ENCODE data around the gene UBASH3A. TPM values are rescaled to one million over a fixed set of nuclear protein-coding genes. Genes with fewer than 3 reads are reported as not detected.

Gene UBASH3A
- total RNA-seq, 3 donors from 2014 or later: 0.60 to 2.5 (median 1.8) TPM

DNA sequence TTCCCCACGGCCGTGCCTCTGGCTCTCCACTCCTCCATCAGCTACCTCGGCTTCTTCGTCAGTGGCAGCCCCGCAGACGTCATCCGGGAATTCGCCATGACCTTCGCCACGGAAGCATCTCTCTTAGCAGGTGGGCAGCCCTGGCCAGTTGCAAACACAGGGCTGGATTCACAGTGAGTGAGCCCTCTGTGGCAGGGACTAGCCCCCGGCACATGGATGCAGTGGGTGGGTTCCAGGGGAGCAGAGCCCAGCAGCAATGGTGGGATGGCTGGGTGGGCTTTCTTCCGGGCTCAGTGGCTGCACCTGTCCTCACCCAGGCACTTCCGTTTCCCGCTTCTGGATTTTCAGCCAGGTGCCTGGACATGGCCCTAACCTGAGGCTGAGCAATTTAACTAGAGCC lies 9.4 kb downstream of the UBASH3A start:
- no peak for DNase-seq

DNA sequence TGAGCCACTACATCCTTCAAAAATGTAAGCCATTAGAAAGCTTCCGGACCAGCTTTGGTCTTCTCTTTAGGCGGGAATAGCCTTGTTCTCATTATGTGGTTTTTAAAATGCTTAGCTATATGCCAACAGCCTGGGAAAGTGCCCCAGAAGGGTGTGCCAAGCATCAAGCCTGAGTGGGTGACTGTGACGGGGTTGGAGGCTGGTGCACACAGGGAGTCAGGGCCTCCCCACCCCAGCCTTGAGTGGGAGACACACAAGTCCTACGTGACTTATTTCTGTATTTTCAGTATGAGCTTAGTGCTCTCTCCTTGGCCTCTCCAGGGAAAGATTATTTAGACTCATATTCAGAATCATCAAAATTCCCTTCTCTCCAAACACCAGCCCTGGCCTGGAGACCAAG lies 9.8 kb downstream of the UBASH3A start:
- ATAC-seq (no peak), DNase-seq (no peak)
- H3K36me3 ChIP-seq (ENCODE audit: low read depth): no peaks in the 10 kb centered on the region
- intact Hi-C loops (cut with DNase I, micrococcal nuclease): no loop called here
- H3K9me3 ChIP-seq: no peaks in the 10 kb centered on the region
- H3K4me3 ChIP-seq: no peak overlapping the region
- H3K4me1 ChIP-seq (ENCODE audit: low read depth): no peaks in the 10 kb centered on the region
- TF ChIP-seq, protein P1, sequence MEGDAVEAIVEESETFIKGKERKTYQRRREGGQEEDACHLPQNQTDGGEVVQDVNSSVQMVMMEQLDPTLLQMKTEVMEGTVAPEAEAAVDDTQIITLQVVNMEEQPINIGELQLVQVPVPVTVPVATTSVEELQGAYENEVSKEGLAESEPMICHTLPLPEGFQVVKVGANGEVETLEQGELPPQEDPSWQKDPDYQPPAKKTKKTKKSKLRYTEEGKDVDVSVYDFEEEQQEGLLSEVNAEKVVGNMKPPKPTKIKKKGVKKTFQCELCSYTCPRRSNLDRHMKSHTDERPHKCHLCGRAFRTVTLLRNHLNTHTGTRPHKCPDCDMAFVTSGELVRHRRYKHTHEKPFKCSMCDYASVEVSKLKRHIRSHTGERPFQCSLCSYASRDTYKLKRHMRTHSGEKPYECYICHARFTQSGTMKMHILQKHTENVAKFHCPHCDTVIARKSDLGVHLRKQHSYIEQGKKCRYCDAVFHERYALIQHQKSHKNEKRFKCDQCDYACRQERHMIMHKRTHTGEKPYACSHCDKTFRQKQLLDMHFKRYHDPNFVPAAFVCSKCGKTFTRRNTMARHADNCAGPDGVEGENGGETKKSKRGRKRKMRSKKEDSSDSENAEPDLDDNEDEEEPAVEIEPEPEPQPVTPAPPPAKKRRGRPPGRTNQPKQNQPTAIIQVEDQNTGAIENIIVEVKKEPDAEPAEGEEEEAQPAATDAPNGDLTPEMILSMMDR (IDR thresholded peaks at IDR 0.05): no peak

More for the DNA sequence above, 9.4 kb downstream of the UBASH3A start:
- no peaks in the 10 kb centered on the region for H3K36me3 ChIP-seq (ENCODE audit: low read depth)
- no peaks in the 10 kb centered on the region for H3K9me3 ChIP-seq
- intact Hi-C loops (cut with DNase I, micrococcal nuclease): no loop called here
- ATAC-seq: no peak
- H3K4me1 ChIP-seq (ENCODE audit: low read depth): no peaks in the 10 kb centered on the region
- TF ChIP-seq, protein P1 (IDR thresholded peaks at IDR 0.05): no peak
- H3K4me3 ChIP-seq: no peak overlapping the region

DNA sequence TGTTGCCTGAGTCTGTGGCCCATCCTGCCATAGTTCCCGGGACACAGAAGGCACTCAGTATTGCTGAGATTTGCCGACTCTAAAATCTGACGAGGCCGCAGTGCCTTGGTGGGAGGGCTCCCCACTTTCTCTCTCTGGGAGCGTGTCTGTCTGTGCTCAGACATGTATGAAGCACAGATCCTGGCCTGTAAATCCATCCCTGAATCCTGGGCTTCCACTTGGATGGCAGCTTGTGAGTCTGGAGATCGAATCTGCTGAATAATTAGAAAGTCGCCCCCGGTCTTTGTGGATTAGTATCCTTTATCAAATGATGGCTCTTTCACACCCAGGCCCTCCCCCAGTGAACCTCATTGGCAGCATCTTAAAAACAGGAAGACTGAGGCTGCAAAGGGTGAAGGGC lies 10.4 kb downstream of the UBASH3A start:
- intact Hi-C loops (cut with DNase I, micrococcal nuclease): no loop called here
- TF ChIP-seq, protein P1 (IDR thresholded peaks at IDR 0.05): no peak
- Histone ChIP-seq H3K4me1 (ENCODE audit: low read depth) (no peaks in the 10 kb centered on the region), H3K4me3 (no peak overlapping the region), H3K36me3 (ENCODE audit: low read depth) (no peaks in the 10 kb centered on the region), H3K9me3 (no peaks in the 10 kb centered on the region)
- no peak for DNase-seq
- no peak for ATAC-seq

DNA sequence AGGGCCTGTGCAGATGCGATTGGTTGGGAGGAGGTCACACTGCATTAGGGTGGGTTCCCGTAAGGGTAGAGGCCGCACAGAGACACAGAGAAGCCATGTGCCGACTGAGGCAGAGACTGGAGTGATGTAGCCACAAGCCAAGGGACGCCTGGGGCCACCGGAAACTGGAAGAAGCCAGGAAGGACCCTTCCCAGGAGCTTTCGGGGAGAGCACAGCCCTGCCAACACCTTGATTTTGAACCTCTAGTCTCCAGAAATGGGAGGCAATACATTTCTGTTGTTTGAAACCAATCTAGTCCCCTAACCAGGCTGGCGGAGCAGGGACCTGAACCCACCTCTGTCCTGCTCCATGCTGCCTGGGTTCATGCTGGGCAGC lies 10.8 kb downstream of the UBASH3A start:
- ATAC-seq: no peak
- Histone ChIP-seq H3K4me1 (ENCODE audit: low read depth) (no peaks in the 10 kb centered on the region), H3K36me3 (ENCODE audit: low read depth) (no peaks in the 10 kb centered on the region), H3K4me3 (no peak overlapping the region), H3K9me3 (no peaks in the 10 kb centered on the region)
- TF ChIP-seq, protein P1 (IDR thresholded peaks at IDR 0.05): no peak
- DNase-seq: no peak
- intact Hi-C loops (cut with DNase I, micrococcal nuclease): no loop called here

DNA sequence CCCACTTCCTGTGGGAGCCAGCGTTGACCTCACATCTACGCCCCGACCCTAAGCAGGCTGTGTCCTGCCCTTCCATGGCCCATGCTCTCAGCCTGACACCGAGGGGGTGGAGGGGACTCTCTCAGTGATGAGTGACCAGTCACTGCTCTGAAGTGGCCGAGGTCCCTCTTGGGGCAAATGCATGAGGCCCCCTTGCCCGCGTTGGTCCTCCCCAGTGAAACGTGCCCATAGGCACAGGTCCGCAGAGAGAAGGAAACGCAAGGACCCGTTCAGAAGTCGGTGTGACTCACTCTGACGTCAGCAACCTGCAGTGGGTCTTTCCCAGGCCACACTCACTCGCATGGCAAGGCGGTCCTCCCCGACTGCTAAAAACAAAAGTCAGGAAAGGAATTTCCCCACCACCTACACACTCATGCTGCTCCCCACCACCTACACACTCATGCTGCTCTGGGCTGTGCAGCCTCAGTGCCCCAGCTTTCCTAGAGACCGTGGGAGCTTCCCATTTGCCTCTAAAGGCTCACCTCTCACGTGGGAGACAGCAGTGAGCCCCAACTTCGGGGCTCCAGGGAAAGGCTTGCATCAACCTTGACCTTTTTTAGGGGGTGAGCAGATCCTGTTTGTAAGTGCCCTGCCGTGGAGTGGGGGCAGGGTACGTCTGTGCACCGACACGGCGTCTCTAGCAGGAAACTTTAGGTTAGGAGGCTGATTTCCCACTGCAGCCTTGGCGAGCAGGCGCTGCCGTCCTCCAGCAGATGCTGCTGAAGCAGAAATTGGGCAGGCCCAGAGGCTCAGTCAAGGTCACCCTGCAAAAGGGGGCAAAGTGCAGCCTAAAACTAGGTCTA lies 11.4 kb downstream of the UBASH3A start:
- peak in 1 of 3 donors; percentile 54 for DNase-seq
- no peaks in the 10 kb centered on the region for H3K36me3 ChIP-seq (ENCODE audit: low read depth)
- intact Hi-C loops (cut with DNase I, micrococcal nuclease): no loop called here
- TF ChIP-seq, protein P1 (IDR thresholded peaks at IDR 0.05): no peak
- no peaks in the 10 kb centered on the region for H3K4me1 ChIP-seq (ENCODE audit: low read depth)
- no peaks in the 10 kb centered on the region for H3K9me3 ChIP-seq
- H3K4me3 ChIP-seq: no peak overlapping the region
- ATAC-seq: peak; percentile 70
